ENCODE results near the gene CEBPG. TPM values are rescaled to one million over a fixed set of nuclear protein-coding genes. Genes with fewer than 3 reads are reported as not detected.

CEBPG gene
- 25.3 and 29.2 TPM in 2 replicates for total RNA-seq

GRCh38 chr19:33373453-33374235 is at the start of gene CEBPG:
Gene CEBPG (plus strand): TSS chr19:33373709. CDS start chr19:33379240, 5,531 bp downstream.

Other genes with a start within 250 kb of the CEBPG start
- not detected in 2 replicates for gene WDR88, start 241.6 kb upstream of the CEBPG start, total RNA-seq
- gene LRP3, start 179.4 kb upstream of the CEBPG start, total RNA-seq = 16.4 and 19.7 TPM in 2 replicates
- not detected in 2 replicates for gene SLC7A10, start 147.9 kb upstream of the CEBPG start, total RNA-seq
- gene CEBPA, start 71.2 kb upstream of the CEBPG start, total RNA-seq = not detected in 2 replicates
- gene PEPD, start 148.1 kb downstream of the CEBPG start, total RNA-seq = 114 and 137 TPM in 2 replicates
- gene CHST8, start 248.2 kb downstream of the CEBPG start, total RNA-seq = 0.05 and 0.33 TPM in 2 replicates

Data from mammary microvascular endothelial cell (primary cell).